SK-N-SH treated with all-trans-retinoic acid at 6 μM for 48 hours (cell line): ENCODE measurements around the gene MS4A6E.

Experiments
- ARNTL ChIP-seq: fragments of 450-650 bp; formaldehyde crosslinking; IDR thresholded peaks from 2 replicates; pipeline ENCODE4 v1.5.0; 2020; ENCODE audit warnings: low read depth, mild to moderate bottlenecking, moderate library complexity, borderline replicate concordance
- ISL1 ChIP-seq: fragments of 250-450 bp; sonication (Bioruptor Pico); IDR thresholded peaks from 2 replicates; pipeline ENCODE4 v2.1.2; 2022; ENCODE audit warnings: mild to moderate bottlenecking, moderate library complexity
- OSR1 ChIP-seq: fragments of 250-450 bp; sonication (Bioruptor Pico); IDR thresholded peaks from 2 replicates; pipeline ENCODE4 v1.8.0; 2022; ENCODE audit warnings: moderate library complexity, mild to moderate bottlenecking, inconsistent platforms
- RARB ChIP-seq: fragments of 250-450 bp; sonication (Bioruptor Pico); IDR thresholded peaks from 2 replicates; pipeline ENCODE4 v1.8.0; 2021; ENCODE audit warnings: mild to moderate bottlenecking, moderate library complexity
- SNAI2 ChIP-seq: fragments of 250-450 bp; sonication (Bioruptor Pico); IDR thresholded peaks from 2 replicates; pipeline ENCODE4 v1.5.0; 2020; ENCODE audit warnings: mild to moderate bottlenecking, moderate library complexity
- TOX ChIP-seq: fragments of 250-450 bp; sonication (Bioruptor Pico); IDR thresholded peaks from 2 replicates; pipeline ENCODE4 v1.8.0; 2021; ENCODE audit warnings: mild to moderate bottlenecking, moderate library complexity, borderline replicate concordance
- ZFP3 ChIP-seq: fragments of 250-450 bp; sonication (Bioruptor Pico); IDR thresholded peaks from 2 replicates; pipeline ENCODE4 v1.5.0; 2020; ENCODE audit warnings: mild to moderate bottlenecking, moderate library complexity
- ZFP30 ChIP-seq: fragments of 450-650 bp; formaldehyde crosslinking; IDR thresholded peaks from 2 replicates; pipeline ENCODE4 v1.5.0; 2022; ENCODE audit warnings: mild to moderate bottlenecking, moderate library complexity
- ZNF565 ChIP-seq: fragments of 450-650 bp; formaldehyde crosslinking; conservative IDR thresholded peaks from 2 replicates; pipeline ENCODE4 v1.5.0; 2020; ENCODE audit warnings: low read depth, mild to moderate bottlenecking, moderate library complexity
- ZNF8 ChIP-seq: fragments of 450-650 bp; formaldehyde crosslinking; IDR thresholded peaks from 2 replicates; pipeline ENCODE4 v1.5.0; 2020; ENCODE audit warnings: mild to moderate bottlenecking, moderate library complexity
- TF ChIP-seq, protein P1 (sequence below): fragments of 250-450 bp; sonication (Bioruptor Pico); IDR thresholded peaks from 2 replicates; pipeline ENCODE4 v1.5.1; 2020; ENCODE audit warnings: low read depth, mild to moderate bottlenecking, moderate library complexity
- TF ChIP-seq, protein P2 (sequence below): fragments of 250-450 bp; sonication (Bioruptor Pico); IDR thresholded peaks from 2 replicates; pipeline ENCODE4 v1.8.0; 2020; ENCODE audit warnings: mild to moderate bottlenecking, moderate library complexity, borderline replicate concordance
- TF ChIP-seq, protein P3 (sequence below): fragments of 250-450 bp; sonication (Bioruptor Pico); IDR thresholded peaks from 2 replicates; pipeline ENCODE4 v1.5.0; 2020; ENCODE audit warnings: mild to moderate bottlenecking, moderate library complexity

DNA sequence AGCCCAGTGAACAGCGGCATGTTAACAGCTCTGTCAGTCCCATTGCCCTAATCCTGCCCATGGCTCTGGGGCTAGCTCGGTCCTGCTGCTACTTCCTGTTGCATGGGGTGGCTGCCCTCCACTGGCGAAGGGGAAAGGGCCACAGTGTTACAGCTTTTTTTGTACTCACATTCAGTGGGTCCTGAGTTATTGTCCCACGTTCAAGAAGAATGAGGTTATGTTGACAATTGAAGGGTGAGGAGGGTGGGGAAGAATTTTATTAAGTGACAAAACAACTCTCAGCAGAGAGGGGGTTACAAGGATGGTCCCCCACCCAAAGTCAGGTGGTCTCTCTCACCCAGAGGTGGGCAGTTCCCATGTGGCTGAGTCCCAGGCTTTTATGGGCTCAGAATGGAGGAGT, 33.6 kb downstream of the MS4A6E start:
- TF ChIP-seq RARB (CRISPR knock-in tag), result no peak
- TF ChIP-seq, protein P1, sequence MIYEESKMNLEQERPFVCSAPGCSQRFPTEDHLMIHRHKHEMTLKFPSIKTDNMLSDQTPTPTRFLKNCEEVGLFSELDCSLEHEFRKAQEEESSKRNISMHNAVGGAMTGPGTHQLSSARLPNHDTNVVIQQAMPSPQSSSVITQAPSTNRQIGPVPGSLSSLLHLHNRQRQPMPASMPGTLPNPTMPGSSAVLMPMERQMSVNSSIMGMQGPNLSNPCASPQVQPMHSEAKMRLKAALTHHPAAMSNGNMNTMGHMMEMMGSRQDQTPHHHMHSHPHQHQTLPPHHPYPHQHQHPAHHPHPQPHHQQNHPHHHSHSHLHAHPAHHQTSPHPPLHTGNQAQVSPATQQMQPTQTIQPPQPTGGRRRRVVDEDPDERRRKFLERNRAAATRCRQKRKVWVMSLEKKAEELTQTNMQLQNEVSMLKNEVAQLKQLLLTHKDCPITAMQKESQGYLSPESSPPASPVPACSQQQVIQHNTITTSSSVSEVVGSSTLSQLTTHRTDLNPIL (CRISPR knock-in tag), result no peak
- no peak for TF ChIP-seq ZFP30 (CRISPR knock-in tag)
- no peak for TF ChIP-seq OSR1
- TF ChIP-seq TOX (CRISPR knock-in tag), result no peak
- no peak for TF ChIP-seq ZFP3
- TF ChIP-seq ARNTL (CRISPR knock-in tag), result no peak
- TF ChIP-seq SNAI2 (CRISPR knock-in tag), result no peak
- TF ChIP-seq ISL1 (CRISPR knock-in tag), result no peak
- no peak for TF ChIP-seq ZNF565 (CRISPR knock-in tag)
- no peak for TF ChIP-seq ZNF8
- TF ChIP-seq, protein P2, sequence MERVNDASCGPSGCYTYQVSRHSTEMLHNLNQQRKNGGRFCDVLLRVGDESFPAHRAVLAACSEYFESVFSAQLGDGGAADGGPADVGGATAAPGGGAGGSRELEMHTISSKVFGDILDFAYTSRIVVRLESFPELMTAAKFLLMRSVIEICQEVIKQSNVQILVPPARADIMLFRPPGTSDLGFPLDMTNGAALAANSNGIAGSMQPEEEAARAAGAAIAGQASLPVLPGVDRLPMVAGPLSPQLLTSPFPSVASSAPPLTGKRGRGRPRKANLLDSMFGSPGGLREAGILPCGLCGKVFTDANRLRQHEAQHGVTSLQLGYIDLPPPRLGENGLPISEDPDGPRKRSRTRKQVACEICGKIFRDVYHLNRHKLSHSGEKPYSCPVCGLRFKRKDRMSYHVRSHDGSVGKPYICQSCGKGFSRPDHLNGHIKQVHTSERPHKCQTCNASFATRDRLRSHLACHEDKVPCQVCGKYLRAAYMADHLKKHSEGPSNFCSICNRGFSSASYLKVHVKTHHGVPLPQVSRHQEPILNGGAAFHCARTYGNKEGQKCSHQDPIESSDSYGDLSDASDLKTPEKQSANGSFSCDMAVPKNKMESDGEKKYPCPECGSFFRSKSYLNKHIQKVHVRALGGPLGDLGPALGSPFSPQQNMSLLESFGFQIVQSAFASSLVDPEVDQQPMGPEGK (CRISPR knock-in tag), result no peak
- TF ChIP-seq, protein P3, sequence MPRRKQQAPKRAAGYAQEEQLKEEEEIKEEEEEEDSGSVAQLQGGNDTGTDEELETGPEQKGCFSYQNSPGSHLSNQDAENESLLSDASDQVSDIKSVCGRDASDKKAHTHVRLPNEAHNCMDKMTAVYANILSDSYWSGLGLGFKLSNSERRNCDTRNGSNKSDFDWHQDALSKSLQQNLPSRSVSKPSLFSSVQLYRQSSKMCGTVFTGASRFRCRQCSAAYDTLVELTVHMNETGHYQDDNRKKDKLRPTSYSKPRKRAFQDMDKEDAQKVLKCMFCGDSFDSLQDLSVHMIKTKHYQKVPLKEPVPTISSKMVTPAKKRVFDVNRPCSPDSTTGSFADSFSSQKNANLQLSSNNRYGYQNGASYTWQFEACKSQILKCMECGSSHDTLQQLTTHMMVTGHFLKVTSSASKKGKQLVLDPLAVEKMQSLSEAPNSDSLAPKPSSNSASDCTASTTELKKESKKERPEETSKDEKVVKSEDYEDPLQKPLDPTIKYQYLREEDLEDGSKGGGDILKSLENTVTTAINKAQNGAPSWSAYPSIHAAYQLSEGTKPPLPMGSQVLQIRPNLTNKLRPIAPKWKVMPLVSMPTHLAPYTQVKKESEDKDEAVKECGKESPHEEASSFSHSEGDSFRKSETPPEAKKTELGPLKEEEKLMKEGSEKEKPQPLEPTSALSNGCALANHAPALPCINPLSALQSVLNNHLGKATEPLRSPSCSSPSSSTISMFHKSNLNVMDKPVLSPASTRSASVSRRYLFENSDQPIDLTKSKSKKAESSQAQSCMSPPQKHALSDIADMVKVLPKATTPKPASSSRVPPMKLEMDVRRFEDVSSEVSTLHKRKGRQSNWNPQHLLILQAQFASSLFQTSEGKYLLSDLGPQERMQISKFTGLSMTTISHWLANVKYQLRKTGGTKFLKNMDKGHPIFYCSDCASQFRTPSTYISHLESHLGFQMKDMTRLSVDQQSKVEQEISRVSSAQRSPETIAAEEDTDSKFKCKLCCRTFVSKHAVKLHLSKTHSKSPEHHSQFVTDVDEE (CRISPR knock-in tag), result no peak
